ENCODE results near the gene CLIP3. TPM values are rescaled to one million over a fixed set of nuclear protein-coding genes. Genes with fewer than 3 reads are reported as not detected.

CLIP3 gene
- total RNA-seq, 1 experiment from 2014 or later = 1.5 TPM

DNA sequence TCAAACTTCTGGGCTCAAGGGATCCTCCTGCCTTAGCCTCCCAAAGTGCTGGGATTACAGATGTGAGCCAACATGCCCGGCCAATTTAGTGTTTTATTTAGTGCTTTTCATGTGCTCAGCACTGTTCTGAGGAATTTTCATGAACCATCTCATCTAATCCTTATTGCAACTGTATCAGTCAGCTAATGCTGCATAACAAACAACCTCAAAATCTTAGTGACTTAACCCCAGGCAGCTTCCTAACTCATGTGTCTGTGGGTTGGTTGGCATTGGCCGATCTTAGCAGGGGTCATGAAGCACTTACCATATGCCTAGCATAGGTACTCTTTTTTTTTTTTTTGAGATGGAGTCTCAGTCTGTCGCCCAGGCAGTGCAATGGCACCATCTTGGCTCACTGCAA is 43.8 kb downstream of the CLIP3 start:
- Histone ChIP-seq H3K9me3 (ENCODE audit: control insufficient read depth in 1 of 2, insufficient read depth in 1 of 2, low read depth in 1 of 2, low read length in 2 of 2) (no peaks in the 10 kb centered on the region), H4K20me1 (ENCODE audit: insufficient read depth) (no peaks in the 10 kb centered on the region), H3K36me3 (ENCODE audit: control insufficient read depth in 1 of 2, insufficient read depth in 2 of 2, low read length in 2 of 2) (no peaks in the 10 kb centered on the region), H2AFZ (ENCODE audit: low read depth, low read length, poor library complexity, severe bottlenecking) (no peak overlapping the region), H3K9me2 (ENCODE audit: insufficient read depth) (no peaks in the 10 kb centered on the region), H3K27ac (ENCODE audit: low read depth, low read length) (no peak overlapping the region), H3K4me3 (replicated peaks in 1 of 2; ENCODE audit: low read depth in 1 of 2, low read length in 2 of 2) (no peak overlapping the region), H3K79me2 (ENCODE audit: insufficient read depth, low read length) (no peaks in the 10 kb centered on the region), H3K4me1 (ENCODE audit: control insufficient read depth in 1 of 2, insufficient read depth in 2 of 2, low read length in 2 of 2) (peaks cover 9 to 19% of the 10 kb centered on the region in 2 experiments; a peak in 3 of 4 replicates), H3K9ac (ENCODE audit: low read length) (no peak overlapping the region), H3K4me2 (ENCODE audit: low read length) (no peak overlapping the region), H3K27me3 (ENCODE audit: insufficient read depth, low read length) (no peaks in the 10 kb centered on the region)
- CTCF ChIA-PET = no interaction called here
- POLR2A ChIA-PET = no interaction called here
- no TSS peak for BruUV-seq (replicated peaks)
- intact Hi-C loops (cut with micrococcal nuclease) = no loop called here
- DNase-seq (ENCODE audit: low read depth, low spot score) (no peak), ATAC-seq (no peak)
- TF ChIP-seq EZH2phosphoT487 (IDR thresholded peaks at IDR 0.05; ENCODE audit: borderline replicate concordance) (no peak), EZH2 (IDR thresholded peaks at IDR 0.05) (no peak), REST (IDR thresholded peaks at IDR 0.05; ENCODE audit: low read depth) (no peak), ELF1 (IDR thresholded peaks at IDR 0.05; ENCODE audit: borderline replicate concordance, low read depth) (no peak), MAX (IDR thresholded peaks at IDR 0.05) (no peak), POLR2A (IDR thresholded peaks at IDR 0.05; ENCODE audit: borderline replicate concordance, extremely low read depth, insufficient read depth, insufficient read length) (no peak), EGR1 (IDR thresholded peaks at IDR 0.05; ENCODE audit: low read depth) (no peak), SP1 (IDR thresholded peaks at IDR 0.05; ENCODE audit: low read depth) (no peak), CBX3 (IDR thresholded peaks at IDR 0.05; ENCODE audit: low read depth) (no peak)
- RAD21 ChIA-PET (ENCODE audit: low non-redundant PET in 1 of 2, low total read pairs in 2 of 2, uncharacterized antibody in 2 of 2, unreplicated experiment in 2 of 2) = no interaction called here

Measured in HCT116 (cell line).